ENCODE measurements around the gene ST7.

- TF ChIP-seq CTCF (IDR thresholded peaks at IDR 0.05) (no peak), EZH2 (IDR thresholded peaks at IDR 0.05; ENCODE audit: borderline replicate concordance, insufficient read depth, low read depth, low read length, poor library complexity, severe bottlenecking) (no peak)
Observed at GRCh38 chr7:117193564-117193963, 240.3 kb downstream of the ST7 start.
